Middle frontal gyrus (tissue), 1 donor: ENCODE results near the gene TRABD.
"Not testable (repeated sequence)": the region's sequence is repeated elsewhere in the genome, so short reads cannot be mapped to it uniquely, and the experiment has no call there.

Experiments used
- DNase-seq: peaks from one replicate; pipeline ENCODE4 v3.0.0-alpha.2; 2015; ENCODE audit warnings: low spot score; ENCODE audit errors: extremely low spot score

TRABD gene

DNA sequence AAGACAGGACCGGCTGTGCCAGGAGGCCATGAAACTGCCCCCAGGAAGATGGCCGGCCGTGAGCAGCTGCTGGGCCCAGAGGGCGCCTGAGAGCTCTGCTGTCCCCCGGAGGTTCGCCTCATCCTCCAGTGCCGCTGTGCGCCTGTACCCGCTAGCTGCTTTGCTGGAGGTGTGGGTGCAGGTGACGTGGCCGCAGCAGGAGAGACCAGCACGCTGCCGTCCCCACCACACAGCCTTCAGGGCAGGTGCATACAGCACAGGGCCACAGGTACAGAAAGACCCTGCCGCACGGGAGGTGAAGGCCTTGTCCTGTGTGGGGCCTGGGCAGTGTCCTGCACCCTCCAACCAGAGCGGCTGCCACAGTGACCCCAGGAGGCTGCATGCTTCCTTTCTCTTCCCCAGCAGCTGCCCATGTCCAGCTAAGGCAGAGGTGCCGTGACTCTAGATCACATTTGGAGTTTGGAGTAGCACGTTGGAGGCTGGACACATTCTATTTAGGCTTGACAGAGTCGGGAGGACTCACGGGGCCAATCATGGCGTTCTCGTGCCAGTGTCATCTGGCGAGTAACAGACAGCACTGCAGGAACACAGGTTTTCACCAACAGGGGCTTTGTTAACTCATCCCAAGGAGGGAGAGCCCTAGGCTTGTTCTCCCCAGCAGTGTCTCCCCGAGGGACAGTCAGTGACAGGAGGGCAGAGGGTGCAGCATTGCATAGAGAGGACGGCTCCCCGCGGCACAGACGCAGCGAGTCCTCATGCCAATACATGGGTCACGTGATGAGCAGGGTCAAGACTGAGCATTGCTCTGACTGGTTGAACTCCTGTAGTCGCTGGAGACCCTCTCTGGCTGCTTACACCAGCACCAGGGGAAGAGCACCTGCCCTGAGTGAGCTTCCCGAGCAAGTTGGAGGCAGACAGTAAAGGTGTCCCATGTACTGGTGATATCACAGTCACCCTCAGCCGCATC is 33.9 kb upstream of the TRABD start:
- no peak for DNase-seq

DNA sequence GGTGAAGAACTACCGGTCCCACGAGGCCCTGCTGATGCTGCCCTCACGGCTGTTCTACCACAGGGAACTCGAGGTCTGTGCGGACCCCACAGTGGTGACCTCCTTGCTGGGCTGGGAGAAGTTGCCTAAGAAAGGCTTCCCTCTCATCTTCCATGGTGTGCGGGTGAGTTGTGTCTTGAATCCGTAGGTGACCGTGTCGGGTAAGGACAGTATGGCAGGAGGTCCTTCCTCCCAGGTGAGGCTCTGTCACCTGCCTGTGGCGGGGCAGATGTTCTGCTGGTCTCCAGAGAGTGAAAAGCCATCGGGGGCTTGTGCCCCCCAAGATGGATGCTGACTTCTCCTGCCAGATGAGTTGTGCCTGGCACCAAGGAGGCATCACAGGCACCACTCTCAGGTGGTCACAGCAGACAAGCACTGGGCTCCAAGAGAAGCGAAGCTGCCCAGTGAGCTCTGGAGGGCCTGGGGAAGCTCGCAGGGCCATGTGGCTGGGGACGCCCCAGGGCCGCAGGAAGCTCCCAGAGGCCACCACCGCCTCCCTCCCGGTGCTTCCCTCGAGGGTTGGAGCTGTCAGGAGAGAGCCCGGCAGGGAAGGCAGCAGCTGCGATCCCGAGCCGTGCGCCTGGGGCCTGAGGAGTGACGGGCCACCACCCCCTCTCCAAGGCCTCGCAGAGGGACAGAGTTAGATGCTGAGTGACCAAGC is 32.5 kb upstream of the TRABD start:
- DNase-seq, result no peak

DNA sequence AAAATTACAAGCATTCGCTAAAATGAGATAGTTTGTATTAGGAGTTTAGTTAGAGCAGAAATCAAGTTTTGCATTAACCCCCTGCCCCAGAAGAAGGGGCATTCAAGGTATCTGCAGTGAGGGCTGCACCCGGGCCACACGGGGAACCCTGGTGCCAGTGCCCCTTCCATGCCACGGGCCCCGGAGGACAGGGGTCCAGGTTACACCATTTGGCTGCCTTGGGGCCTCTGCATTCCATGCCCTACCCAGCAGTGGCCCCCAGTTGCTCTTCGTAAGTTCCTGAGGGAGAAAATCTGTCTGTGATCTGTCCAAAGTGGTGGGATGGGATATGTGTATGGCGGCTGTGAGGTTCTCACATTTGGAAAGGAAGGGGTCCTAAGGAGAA is 32.0 kb upstream of the TRABD start:
- DNase-seq, result no peak

GRCh38 chr22:50157709-50158375 is 27.9 kb upstream of the TRABD start:
- no peak for DNase-seq

GRCh38 chr22:50160947-50161346 is 24.8 kb upstream of the TRABD start:
- DNase-seq, result no peak

DNA sequence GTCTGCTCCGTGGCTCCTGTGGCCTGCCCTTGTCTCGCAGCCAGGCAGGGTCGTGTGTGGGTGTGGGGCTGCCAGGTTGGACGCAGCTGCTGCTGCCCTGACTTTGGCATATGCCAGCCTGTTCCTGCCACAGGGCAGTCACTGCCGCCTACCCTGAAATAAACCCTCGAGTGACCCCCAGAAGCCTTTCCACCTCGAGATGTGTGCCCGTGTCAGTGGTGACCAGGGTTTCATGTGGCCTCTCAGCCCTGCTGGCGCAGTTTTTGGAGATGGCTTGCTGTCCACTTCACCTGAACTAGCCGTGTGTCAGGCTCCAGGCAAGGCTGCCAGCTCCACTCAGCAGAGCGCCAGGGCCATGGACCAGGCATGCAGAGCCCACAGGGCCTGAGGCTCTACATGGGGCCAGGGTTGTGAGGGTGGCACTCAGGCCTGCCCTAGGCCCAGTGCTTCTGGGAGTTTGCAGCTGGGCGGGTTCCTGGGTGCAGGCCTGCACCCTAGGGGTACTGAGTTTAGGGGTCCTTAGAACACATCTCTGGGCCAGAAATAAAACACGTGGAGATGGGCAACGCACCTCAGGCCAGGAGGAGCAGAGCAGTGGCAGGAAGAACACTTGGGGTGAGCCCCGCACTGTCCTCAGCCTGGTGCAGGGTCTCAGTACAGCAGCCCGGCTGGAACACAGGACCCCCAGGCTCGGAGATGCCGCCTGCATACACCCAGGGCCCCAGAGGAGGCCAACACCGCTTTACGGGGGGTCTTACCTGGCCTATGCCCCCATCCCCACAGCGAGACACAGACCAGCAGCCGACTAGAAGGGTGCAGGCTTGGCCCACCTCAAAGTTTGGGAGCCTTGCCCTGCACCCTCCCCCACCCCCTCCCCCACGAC is 24.0 kb upstream of the TRABD start:
- no peak for DNase-seq

GRCh38 chr22:50162391-50162956 is 23.2 kb upstream of the TRABD start:
- DNase-seq, result no peak

GRCh38 chr22:50165436-50166123 is 20.1 kb upstream of the TRABD start:
- DNase-seq, result no peak

DNA sequence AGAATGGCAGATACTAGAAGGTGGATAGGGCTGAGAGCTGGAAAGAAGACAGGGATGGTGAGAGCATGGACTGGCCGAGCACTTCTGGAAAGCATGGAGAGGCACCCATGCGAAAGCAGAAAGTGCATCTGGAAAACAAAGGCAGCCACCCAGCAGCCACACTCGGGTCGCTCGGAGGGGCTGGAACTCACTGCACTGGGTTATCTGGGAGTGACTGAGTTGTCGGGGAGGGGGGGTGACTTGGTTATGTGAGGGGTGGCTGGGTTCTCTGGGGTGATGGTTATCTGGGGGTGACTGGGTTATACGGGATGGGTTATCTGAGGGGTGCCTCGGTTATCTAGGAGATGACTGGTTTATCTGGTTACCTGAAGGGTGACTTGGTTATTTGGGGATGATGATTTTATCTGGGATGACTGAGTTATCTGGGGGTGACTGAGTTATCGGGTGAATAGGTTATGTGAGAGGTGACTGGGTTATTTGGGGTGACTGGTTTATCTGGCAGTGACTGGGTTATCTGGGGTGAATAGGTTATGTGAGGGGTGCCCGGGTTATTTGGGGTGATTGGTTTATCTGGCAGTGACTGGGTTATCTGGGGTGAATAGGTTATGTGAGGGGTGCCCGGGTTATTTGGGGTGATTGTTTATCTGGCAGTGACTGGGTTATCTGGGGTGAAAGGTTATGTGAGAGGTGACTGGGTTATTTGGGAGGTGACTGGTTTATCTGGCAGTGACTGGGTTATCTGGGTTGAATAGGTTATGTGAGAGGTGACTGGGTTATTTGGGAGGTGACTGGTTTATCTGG is 17.8 kb upstream of the TRABD start:
- no peak for DNase-seq

DNA sequence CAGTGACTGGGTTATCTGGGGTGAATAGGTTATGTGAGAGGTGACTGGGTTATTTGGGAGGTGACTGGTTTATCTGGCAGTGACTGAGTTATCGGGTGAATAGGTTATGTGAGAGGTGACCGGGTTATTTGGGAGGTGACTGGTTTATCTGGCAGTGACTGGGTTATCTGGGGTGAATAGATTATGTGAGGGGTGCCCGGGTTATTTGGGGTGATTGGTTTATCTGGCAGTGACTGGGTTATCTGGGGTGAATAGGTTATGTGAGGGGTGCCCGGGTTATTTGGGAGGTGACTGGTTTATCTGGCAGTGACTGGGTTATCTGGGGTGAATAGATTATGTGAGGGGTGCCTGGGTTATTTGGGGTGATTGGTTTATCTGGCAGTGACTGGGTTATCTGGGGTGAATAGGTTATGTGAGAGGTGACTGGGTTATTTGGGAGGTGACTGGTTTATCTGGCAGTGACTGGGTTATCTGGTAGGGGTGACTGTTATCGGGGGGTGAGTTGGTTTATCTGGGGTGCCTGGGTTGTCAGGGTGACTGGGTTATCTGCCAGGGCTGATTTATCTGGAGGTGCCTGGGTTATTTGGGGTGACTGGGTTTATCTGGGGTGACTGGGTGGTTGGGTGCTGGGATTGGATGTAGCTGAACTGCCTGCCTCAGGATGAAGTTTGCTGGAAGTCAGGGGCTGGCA is 17.1 kb upstream of the TRABD start:
- not testable (repeated sequence) for DNase-seq

- no peak for DNase-seq
These were observed 16.4 kb upstream of the TRABD start for GRCh38 chr22:50169181-50169759.

- no peak for DNase-seq
These were observed 15.9 kb upstream of the TRABD start for GRCh38 chr22:50169774-50170341.

DNA sequence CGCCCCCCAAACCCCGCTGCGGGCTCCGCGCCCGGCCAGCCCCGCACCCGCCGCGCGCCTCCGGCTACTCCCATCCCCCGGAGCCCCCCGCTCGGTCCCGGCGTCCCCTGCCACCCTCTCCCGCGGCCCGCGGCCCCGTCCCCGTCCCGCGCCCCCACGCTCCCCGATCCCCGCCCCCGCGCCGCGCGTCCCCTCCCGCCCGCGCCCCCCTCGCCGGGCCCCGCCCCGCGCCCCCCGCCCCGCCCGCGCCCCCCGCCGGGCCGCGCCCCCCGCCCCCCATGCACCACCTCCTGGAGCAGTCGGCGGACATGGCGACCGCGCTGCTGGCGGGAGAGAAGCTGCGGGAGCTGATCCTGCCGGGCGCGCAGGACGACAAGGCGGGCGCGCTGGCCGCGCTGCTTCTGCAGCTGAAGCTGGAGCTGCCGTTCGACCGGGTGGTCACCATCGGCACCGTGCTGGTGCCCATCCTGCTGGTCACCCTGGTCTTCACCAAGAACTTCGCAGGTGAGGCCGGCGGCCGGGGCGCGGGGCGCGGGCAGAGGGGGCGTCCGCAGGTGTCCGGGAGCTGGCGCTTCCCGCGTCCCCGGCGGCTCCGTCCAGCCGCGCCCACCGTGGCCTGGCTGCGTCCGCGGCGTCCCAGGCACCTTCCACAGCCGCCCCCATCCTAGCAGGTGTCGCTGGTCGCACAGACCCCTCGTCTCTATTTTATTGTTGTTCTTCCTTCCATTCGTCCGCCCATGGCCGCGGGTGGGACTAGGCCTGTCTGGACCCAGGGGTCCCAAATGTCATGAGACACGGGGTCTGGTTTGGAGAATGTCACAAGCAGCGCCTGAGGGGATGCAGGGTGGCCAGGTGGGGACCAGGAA is 15.0 kb upstream of the TRABD start, which contains the start of gene PANX2:
Gene PANX2 (plus strand): TSS at position 279 of the 866 bp plus-strand sequence. CDS start 0 bp downstream, at position 279.
- no peak for DNase-seq

GRCh38 chr22:50171319-50171964 is 14.3 kb upstream of the TRABD start:
- no peak for DNase-seq

DNA sequence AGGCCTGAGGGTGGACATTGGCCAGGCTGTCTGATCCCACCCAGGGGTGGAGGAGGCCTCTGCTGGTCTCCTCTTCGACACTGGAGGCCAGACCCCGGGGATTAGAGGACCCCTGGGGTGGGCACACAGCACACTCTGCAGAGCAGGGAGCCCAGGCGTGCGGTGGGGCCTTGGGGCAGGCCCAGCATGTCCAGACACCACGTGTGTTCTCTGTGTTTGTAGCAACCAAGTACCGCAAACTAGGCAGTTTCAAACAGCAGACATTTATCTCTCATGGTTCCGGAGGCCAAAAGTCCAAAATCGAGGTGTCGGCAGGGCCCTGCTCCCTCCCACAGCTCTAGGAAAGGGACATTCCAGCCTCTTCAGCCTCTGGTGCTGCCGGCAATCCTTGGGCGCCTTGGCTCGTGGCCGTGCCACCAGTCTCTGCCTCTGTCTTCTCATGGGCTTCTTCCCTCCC is 13.7 kb upstream of the TRABD start:
- no peak for DNase-seq

- no peak for DNase-seq
These were observed 12.3 kb upstream of the TRABD start for GRCh38 chr22:50173311-50173982.
